Measurements from ENCODE around the gene THADA. TPM values are rescaled to one million over a fixed set of nuclear protein-coding genes. Genes with fewer than 3 reads are reported as not detected.

The THADA gene
- polyA plus RNA-seq, 1 donor (not counting 4 experiments of a cell fraction or from before 2014, with no cell fraction given), result 22.6 TPM

DNA sequence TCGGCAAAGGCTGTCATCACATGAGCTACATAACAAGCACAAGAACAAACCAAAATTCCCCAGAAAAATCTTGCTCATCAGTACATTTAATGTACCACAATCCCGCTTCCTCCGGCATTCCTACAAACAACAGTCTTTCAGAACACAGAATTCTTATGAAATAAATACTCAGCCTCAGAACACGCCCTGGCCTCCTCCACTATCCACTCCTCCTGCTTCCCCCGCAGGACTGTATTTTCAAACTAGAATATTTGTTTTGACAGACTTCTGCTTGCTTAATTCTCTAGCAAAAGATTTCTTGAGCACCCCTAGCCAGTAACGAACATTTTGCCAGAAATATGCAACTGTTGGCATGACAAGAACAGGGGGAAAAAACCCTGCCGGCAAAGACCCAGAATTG lies 131.2 kb downstream of the THADA start:
- Histone ChIP-seq H3K4me2 (ENCODE audit: control insufficient read depth, extremely low read depth, insufficient read depth, low read depth, low read length) (no peak overlapping the region), H3K9me1 (ENCODE audit: control insufficient read depth, extremely low read depth, insufficient read depth, low read length) (no peaks in the 10 kb centered on the region), H3K4me1 (ENCODE audit: control insufficient read depth, extremely low read depth, insufficient read depth, low read length) (peaks cover 30% of the 10 kb centered on the region), H3K79me2 (ENCODE audit: control insufficient read depth, insufficient read depth, low read length) (no peaks in the 10 kb centered on the region), H4K20me1 (ENCODE audit: control insufficient read depth, extremely low read depth, insufficient read depth, low read length) (no peaks in the 10 kb centered on the region), H3K9me3 (ENCODE audit: control insufficient read depth, low read depth, low read length) (no peaks in the 10 kb centered on the region), H3K4me3 (ENCODE audit: control insufficient read depth in 2 of 3, extremely low read depth in 1 of 3, insufficient read depth in 2 of 3, low read depth in 1 of 3, low read length in 3 of 3) (no peak overlapping the region), H3K9ac (ENCODE audit: control insufficient read depth, extremely low read depth, insufficient read depth, low read length) (no peak overlapping the region), H3K36me3 (ENCODE audit: control insufficient read depth in 2 of 2, extremely low read depth in 1 of 2, insufficient read depth in 2 of 2, low read length in 2 of 2) (no peaks in the 10 kb centered on the region), H3K27me3 (ENCODE audit: control insufficient read depth, extremely low read depth, insufficient read depth, low read length) (no peaks in the 10 kb centered on the region), H2AFZ (ENCODE audit: control insufficient read depth, low read length) (no peak overlapping the region), H3K27ac (ENCODE audit: control insufficient read depth, insufficient read depth, low read length) (no peak overlapping the region)
- FAIRE-seq, result no peak
- no peak for DNase-seq (ENCODE audit: low read depth, low spot score)
- TF ChIP-seq, protein P1, sequence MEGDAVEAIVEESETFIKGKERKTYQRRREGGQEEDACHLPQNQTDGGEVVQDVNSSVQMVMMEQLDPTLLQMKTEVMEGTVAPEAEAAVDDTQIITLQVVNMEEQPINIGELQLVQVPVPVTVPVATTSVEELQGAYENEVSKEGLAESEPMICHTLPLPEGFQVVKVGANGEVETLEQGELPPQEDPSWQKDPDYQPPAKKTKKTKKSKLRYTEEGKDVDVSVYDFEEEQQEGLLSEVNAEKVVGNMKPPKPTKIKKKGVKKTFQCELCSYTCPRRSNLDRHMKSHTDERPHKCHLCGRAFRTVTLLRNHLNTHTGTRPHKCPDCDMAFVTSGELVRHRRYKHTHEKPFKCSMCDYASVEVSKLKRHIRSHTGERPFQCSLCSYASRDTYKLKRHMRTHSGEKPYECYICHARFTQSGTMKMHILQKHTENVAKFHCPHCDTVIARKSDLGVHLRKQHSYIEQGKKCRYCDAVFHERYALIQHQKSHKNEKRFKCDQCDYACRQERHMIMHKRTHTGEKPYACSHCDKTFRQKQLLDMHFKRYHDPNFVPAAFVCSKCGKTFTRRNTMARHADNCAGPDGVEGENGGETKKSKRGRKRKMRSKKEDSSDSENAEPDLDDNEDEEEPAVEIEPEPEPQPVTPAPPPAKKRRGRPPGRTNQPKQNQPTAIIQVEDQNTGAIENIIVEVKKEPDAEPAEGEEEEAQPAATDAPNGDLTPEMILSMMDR (optimal IDR thresholded peaks at IDR 0.05 in 1 of 3, IDR thresholded peaks at IDR 0.05 in 1 of 3, conservative IDR thresholded peaks at IDR 0.05 in 1 of 3; ENCODE audit: extremely low read depth in 1 of 3, insufficient read depth in 2 of 3, low read length in 3 of 3), result no peak
- TF ChIP-seq EZH2 (IDR thresholded peaks at IDR 0.05; ENCODE audit: low read length), result no peak
- dilution Hi-C loops (cut with MboI; ENCODE audit: extremely low pct_ligation_motif_present, low sequenced_read_pairs), result no loop called here

DNA sequence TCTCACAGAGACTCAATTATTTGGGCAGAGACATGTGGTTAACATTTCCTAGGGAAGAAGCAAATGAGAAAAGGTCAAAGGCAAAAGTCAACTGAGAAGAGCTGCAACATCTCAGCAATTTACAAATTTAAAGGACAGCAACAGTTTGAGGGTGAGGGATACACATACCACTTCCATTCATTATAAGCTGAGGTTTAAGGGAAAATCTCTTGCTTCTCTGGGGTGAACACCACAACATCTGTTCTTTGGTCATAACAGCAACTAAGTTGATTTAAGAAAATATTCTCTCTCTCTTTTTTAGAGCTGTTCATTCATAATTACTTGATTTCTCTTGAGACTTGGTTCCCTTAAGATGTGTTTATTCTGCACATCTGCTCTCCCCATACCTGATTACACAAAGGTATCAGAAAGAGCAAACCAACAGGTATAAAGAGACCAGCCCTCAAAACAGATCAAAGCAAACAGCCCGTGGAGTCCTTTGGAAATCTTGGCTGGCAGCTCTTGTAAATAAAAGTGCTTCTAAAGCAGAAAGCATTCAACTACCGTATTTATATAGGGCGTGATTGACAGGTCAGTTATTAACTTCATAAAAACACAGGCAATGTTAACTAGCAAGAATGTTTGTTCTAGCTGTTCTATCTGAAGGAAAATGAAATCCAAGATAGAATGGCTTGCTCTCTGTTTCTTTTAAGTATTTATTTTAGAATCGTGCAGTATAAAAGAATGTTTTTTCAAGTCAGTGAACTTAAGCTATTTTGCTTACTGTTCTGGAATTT lies 132.8 kb downstream of the THADA start:
- peaks cover 38% of the 10 kb centered on the region for H3K4me1 ChIP-seq (ENCODE audit: control insufficient read depth, extremely low read depth, insufficient read depth, low read length)
- no peak for DNase-seq (ENCODE audit: low read depth, low spot score)

More for the DNA sequence above, 132.8 kb downstream of the THADA start:
- H3K4me2 ChIP-seq (ENCODE audit: control insufficient read depth, extremely low read depth, insufficient read depth, low read depth, low read length), result no peak overlapping the region
- H3K36me3 ChIP-seq (ENCODE audit: control insufficient read depth in 2 of 2, extremely low read depth in 1 of 2, insufficient read depth in 2 of 2, low read length in 2 of 2), result no peaks in the 10 kb centered on the region
- H3K27ac ChIP-seq (ENCODE audit: control insufficient read depth, insufficient read depth, low read length), result no peak overlapping the region
- no peak for TF ChIP-seq EZH2 (IDR thresholded peaks at IDR 0.05; ENCODE audit: low read length)
- TF ChIP-seq, protein P1 (optimal IDR thresholded peaks at IDR 0.05 in 1 of 3, IDR thresholded peaks at IDR 0.05 in 1 of 3, conservative IDR thresholded peaks at IDR 0.05 in 1 of 3; ENCODE audit: extremely low read depth in 1 of 3, insufficient read depth in 2 of 3, low read length in 3 of 3), result no peak
- H4K20me1 ChIP-seq (ENCODE audit: control insufficient read depth, extremely low read depth, insufficient read depth, low read length), result no peaks in the 10 kb centered on the region
- no peak overlapping the region for H3K4me3 ChIP-seq (ENCODE audit: control insufficient read depth in 2 of 3, extremely low read depth in 1 of 3, insufficient read depth in 2 of 3, low read depth in 1 of 3, low read length in 3 of 3)
- H3K9ac ChIP-seq (ENCODE audit: control insufficient read depth, extremely low read depth, insufficient read depth, low read length), result no peak overlapping the region
- dilution Hi-C loops (cut with MboI; ENCODE audit: extremely low pct_ligation_motif_present, low sequenced_read_pairs), result no loop called here
- peaks cover 2% of the 10 kb centered on the region for H3K9me1 ChIP-seq (ENCODE audit: control insufficient read depth, extremely low read depth, insufficient read depth, low read length)
- no peaks in the 10 kb centered on the region for H3K9me3 ChIP-seq (ENCODE audit: control insufficient read depth, low read depth, low read length)
- FAIRE-seq, result no peak
- H2AFZ ChIP-seq (ENCODE audit: control insufficient read depth, low read length), result no peak overlapping the region
- H3K79me2 ChIP-seq (ENCODE audit: control insufficient read depth, insufficient read depth, low read length), result no peaks in the 10 kb centered on the region
- no peaks in the 10 kb centered on the region for H3K27me3 ChIP-seq (ENCODE audit: control insufficient read depth, extremely low read depth, insufficient read depth, low read length)

Measured in keratinocyte (primary cell).